Endodermal cell (in vitro differentiated cells): ENCODE measurements around the gene CORIN. TPM values are rescaled to one million over a fixed set of nuclear protein-coding genes. Genes with fewer than 3 reads are reported as not detected.

Source experiments
- DNase-seq: peaks from one replicate; pipeline ENCODE4 v3.0.0-alpha.2; 2017
- H3K27ac ChIP-seq: 2 replicates; pipeline ENCODE4 v1.5.1; 2013; ENCODE audit warnings: mild to moderate bottlenecking, low read depth, low read length, moderate library complexity
- H3K27me3 ChIP-seq: 2 replicates; pipeline ENCODE4 v1.6.1; 2013; ENCODE audit warnings: mild to moderate bottlenecking, low read length, moderate library complexity; ENCODE audit not compliant: insufficient read depth, control insufficient read depth, poor library complexity, severe bottlenecking
- H3K36me3 ChIP-seq: 2 replicates; pipeline ENCODE4 v1.7.0; 2013; ENCODE audit warnings: mild to moderate bottlenecking, low read length, moderate library complexity; ENCODE audit not compliant: control insufficient read depth, insufficient read depth
- H3K4me1 ChIP-seq: one replicate; pipeline ENCODE4 v1.7.0; 2013; ENCODE audit warnings: low read length; ENCODE audit not compliant: control insufficient read depth, insufficient read depth
- H3K4me3 ChIP-seq: 2 replicates; pipeline ENCODE4 v1.5.1; 2013; ENCODE audit warnings: mild to moderate bottlenecking, low read length, moderate library complexity
- H3K9ac ChIP-seq: 2 replicates; pipeline ENCODE4 v1.6.1; 2013; ENCODE audit warnings: mild to moderate bottlenecking, low read length, moderate library complexity; ENCODE audit not compliant: poor library complexity, severe bottlenecking; ENCODE audit errors: extremely low read depth
- H3K9me3 ChIP-seq: 2 replicates; pipeline ENCODE4 v1.6.1; 2013; ENCODE audit warnings: mild to moderate bottlenecking, low read length, moderate library complexity; ENCODE audit not compliant: control insufficient read depth
- H3K27ac Mint-ChIP-seq: 2 replicates; pipeline ENCODE4 v1.8.0; 2020; ENCODE audit warnings: mixed read lengths
- H3K27me3 Mint-ChIP-seq: 2 replicates; pipeline ENCODE4 v1.8.0; 2021; ENCODE audit warnings: mild to moderate bottlenecking, mixed read lengths; ENCODE audit not compliant: insufficient read depth
- H3K36me3 Mint-ChIP-seq: 2 replicates; pipeline ENCODE4 v1.8.0; 2020; ENCODE audit warnings: low read depth, mixed read lengths
- H3K4me1 Mint-ChIP-seq: 2 replicates; pipeline ENCODE4 v1.8.0; 2020; ENCODE audit warnings: mixed read lengths
- H3K4me3 Mint-ChIP-seq: 2 replicates; pipeline ENCODE4 v1.8.0; 2020; ENCODE audit warnings: mild to moderate bottlenecking, moderate library complexity, mixed read lengths
- H3K9me3 Mint-ChIP-seq: 2 replicates; pipeline ENCODE4 v1.8.0; 2020; ENCODE audit warnings: mild to moderate bottlenecking, mixed read lengths
- CTCF ChIP-seq: fragments of 200-600 bp; sonication (generic); conservative IDR thresholded peaks from 2 replicates; pipeline ENCODE4 v1.5.0; 2021; ENCODE audit warnings: antibody characterized with exemption, mild to moderate bottlenecking
- WGBS, 2 experiments: methylation state at CpG; one replicate each; pipeline versions ENCODE4 v1.1.5 to v1.1.7; 2013; ENCODE audit warnings: missing lambda C conversion rate in 2 of 2, mixed read lengths in 1 of 2; ENCODE audit not compliant: insufficient coverage in 1 of 2, insufficient read length in 1 of 2; 5-methylcytosine and 5-hydroxymethylcytosine counted together
- total RNA-seq, 2 donors: library from RNA; stranded (reverse); fragmentation: NEBNext Ultra II Directional in 1 of 2; extraction: Animal tissue kit (Norgen Biotek cat#: 25700) in 1 of 2; gene quantifications; 2 replicates in 1 of 2; 3 replicates in 1 of 2; pipeline ENCODE4 v1.2.1, GENCODE V29; 2021

Gene CORIN
- total RNA-seq, 2 donors from 2014 or later: 0.53 TPM; not detected in 1

GRCh38 chr4:47838445-47838844 lies 578 bp upstream of the CORIN start:
- Histone ChIP-seq H3K9me3 (peaks cover 6% of the 10 kb centered on the region), H3K27me3 (no peaks in the 10 kb centered on the region), H3K9ac (no peak overlapping the region), H3K36me3 (peaks cover 23% of the 10 kb centered on the region), H3K4me1 (no peaks in the 10 kb centered on the region), H3K27ac (no peak overlapping the region), H3K4me3 (no peak overlapping the region)
- peaks cover 3% of the 10 kb centered on the region for H3K9me3 Mint-ChIP-seq
- peaks cover 12% of the 10 kb centered on the region for H3K36me3 Mint-ChIP-seq
- peak overlapping the region; percentile 73 for H3K4me3 Mint-ChIP-seq
- peaks cover 17% of the 10 kb centered on the region for H3K4me1 Mint-ChIP-seq
- TF ChIP-seq CTCF: peak; percentile 24
- no peak overlapping the region for H3K27ac Mint-ChIP-seq
- DNase-seq: peak; percentile 55
- WGBS, 2 experiments: 57 to 58% methylated on average over 4 of the region's 4 CpGs
- H3K27me3 Mint-ChIP-seq: peaks cover 15% of the 10 kb centered on the region

- Mint-ChIP-seq H3K4me3 (peak overlapping the region; percentile 73), H3K36me3 (peaks cover 4% of the 10 kb centered on the region), H3K27ac (peak overlapping the region; percentile 75), H3K9me3 (peaks cover 12% of the 10 kb centered on the region), H3K4me1 (peaks cover 17% of the 10 kb centered on the region), H3K27me3 (peaks cover 15% of the 10 kb centered on the region)
- Histone ChIP-seq H3K27ac (no peak overlapping the region), H3K4me1 (no peaks in the 10 kb centered on the region), H3K4me3 (peak overlapping the region; percentile 84), H3K9me3 (peaks cover 15% of the 10 kb centered on the region), H3K9ac (peak overlapping the region; percentile 38), H3K36me3 (peaks cover 12% of the 10 kb centered on the region), H3K27me3 (no peaks in the 10 kb centered on the region)
- 1 to 3% methylated on average over 30 to 58 of the region's 58 CpGs for WGBS, 2 experiments
- DNase-seq: peak; percentile 89
- TF ChIP-seq CTCF: no peak
Observed at GRCh38 chr4:47837094-47837907, 566 bp downstream of the CORIN start.

GRCh38 chr4:47836641-47837093 lies 1.2 kb downstream of the CORIN start:
- Mint-ChIP-seq H3K4me1 (peaks cover 17% of the 10 kb centered on the region), H3K4me3 (peak overlapping the region; percentile 73), H3K9me3 (peaks cover 12% of the 10 kb centered on the region), H3K27me3 (peaks cover 15% of the 10 kb centered on the region), H3K36me3 (no peaks in the 10 kb centered on the region), H3K27ac (peak overlapping the region; percentile 75)
- no peaks in the 10 kb centered on the region for H3K27me3 ChIP-seq
- 0 to 1% methylated on average over 4 to 27 of the region's 27 CpGs for WGBS, 2 experiments
- H3K27ac ChIP-seq: no peak overlapping the region
- H3K9me3 ChIP-seq: peaks cover 15% of the 10 kb centered on the region
- peak; percentile 94 for DNase-seq
- peaks cover 6% of the 10 kb centered on the region for H3K36me3 ChIP-seq
- peak overlapping the region; percentile 38 for H3K9ac ChIP-seq
- no peaks in the 10 kb centered on the region for H3K4me1 ChIP-seq
- H3K4me3 ChIP-seq: peak overlapping the region; percentile 84
- peak; percentile 84 for TF ChIP-seq CTCF
